Measurements from ENCODE around the gene PABPN1.

Gene PABPN1

GRCh38 chr14:23357261-23357660 is 36.0 kb downstream of the PABPN1 start:
- DNase-seq (ENCODE audit: low read depth in 2 of 2, low spot score in 1 of 2), result no peak

- DNase-seq (ENCODE audit: low read depth in 2 of 2, low spot score in 1 of 2), result no peak
Observed at GRCh38 chr14:23358042-23358441, 36.8 kb downstream of the PABPN1 start.

GRCh38 chr14:23358553-23359166 is 37.4 kb downstream of the PABPN1 start:
- no peak for DNase-seq (ENCODE audit: low read depth in 2 of 2, low spot score in 1 of 2)

GRCh38 chr14:23359167-23359626 is 37.9 kb downstream of the PABPN1 start:
- no peak for DNase-seq (ENCODE audit: low read depth in 2 of 2, low spot score in 1 of 2)

GRCh38 chr14:23359722-23360447 is 38.6 kb downstream of the PABPN1 start:
- no peak for DNase-seq (ENCODE audit: low read depth in 2 of 2, low spot score in 1 of 2)

- no peak for DNase-seq (ENCODE audit: low read depth in 2 of 2, low spot score in 1 of 2)
Observed at GRCh38 chr14:23360496-23360895, 39.2 kb downstream of the PABPN1 start.

GRCh38 chr14:23361320-23361719 is 40.1 kb downstream of the PABPN1 start:
- no peak for DNase-seq (ENCODE audit: low read depth in 2 of 2, low spot score in 1 of 2)

GRCh38 chr14:23361763-23362162 is 40.5 kb downstream of the PABPN1 start:
- DNase-seq (ENCODE audit: low read depth in 2 of 2, low spot score in 1 of 2), result no peak

GRCh38 chr14:23362200-23362599 is 40.9 kb downstream of the PABPN1 start:
- no peak for DNase-seq (ENCODE audit: low read depth in 2 of 2, low spot score in 1 of 2)

GRCh38 chr14:23364164-23365035 is 43.1 kb downstream of the PABPN1 start:
- no peak for DNase-seq (ENCODE audit: low read depth in 2 of 2, low spot score in 1 of 2)

- no peak for DNase-seq (ENCODE audit: low read depth in 2 of 2, low spot score in 1 of 2)
Observed at GRCh38 chr14:23365036-23365731, 43.9 kb downstream of the PABPN1 start, which contains the start of gene EFS. TSS of gene EFS (minus strand) at chr14:23365172. CDS start at chr14:23365025, 147 bp downstream.

GRCh38 chr14:23365732-23366425 is 44.6 kb downstream of the PABPN1 start:
- DNase-seq (ENCODE audit: low read depth in 2 of 2, low spot score in 1 of 2), result no peak

GRCh38 chr14:23366426-23366921 is 45.2 kb downstream of the PABPN1 start:
- DNase-seq (ENCODE audit: low read depth in 2 of 2, low spot score in 1 of 2), result no peak

GRCh38 chr14:23370221-23370620 is 49.0 kb downstream of the PABPN1 start:
- DNase-seq (ENCODE audit: low read depth in 2 of 2, low spot score in 1 of 2), result no peak

GRCh38 chr14:23371865-23372264 is 50.6 kb downstream of the PABPN1 start:
- no peak for DNase-seq (ENCODE audit: low read depth in 2 of 2, low spot score in 1 of 2)

- DNase-seq (ENCODE audit: low read depth in 2 of 2, low spot score in 1 of 2), result no peak
Observed at GRCh38 chr14:23372509-23372908, 51.3 kb downstream of the PABPN1 start, which contains the start of gene IL25. TSS of gene IL25 (plus strand) at chr14:23372809.

- DNase-seq (ENCODE audit: low read depth in 2 of 2, low spot score in 1 of 2), result no peak
Observed at GRCh38 chr14:23373041-23373440, 51.8 kb downstream of the PABPN1 start.

Data from stimulated activated CD8-positive, alpha-beta memory T cell treated with anti-CD3 and anti-CD28 coated beads, Interleukin-4, amount 100 ng/mL, for 4 hours (primary cell).